Measurements from ENCODE around the gene ULK4. TPM values are rescaled to one million over a fixed set of nuclear protein-coding genes. Genes with fewer than 3 reads are reported as not detected.

Gene ULK4
- total and polyA plus RNA-seq, 2 donors (not counting 1 experiment from before 2014, with no cell fraction given), result 9.1 to 9.7 TPM

DNA sequence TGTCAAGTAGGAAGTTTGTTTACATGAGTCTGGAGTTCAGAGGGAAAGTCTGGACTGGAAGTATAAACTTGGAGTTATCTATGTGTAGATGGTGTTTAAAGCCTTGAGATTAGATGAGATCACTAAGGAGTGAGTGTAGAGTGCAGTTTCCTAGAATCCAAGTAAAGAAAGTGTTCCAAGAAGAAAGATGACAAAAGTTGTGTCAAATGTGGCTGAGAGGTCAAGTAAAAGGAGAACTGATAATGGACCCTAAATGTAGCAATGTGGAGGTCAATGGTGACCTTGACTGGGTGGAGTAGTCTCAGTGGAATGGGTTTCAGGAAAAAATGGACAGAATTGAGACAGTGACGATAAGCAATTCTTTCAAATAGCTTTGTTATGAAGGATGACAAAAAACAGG lies 39.9 kb upstream of the ULK4 start:
- Histone ChIP-seq H3K79me2 (ENCODE audit: control insufficient read depth, insufficient read depth, low read length) (no peaks in the 10 kb centered on the region), H3K36me3 (ENCODE audit: control insufficient read depth, insufficient read depth, low read length) (no peaks in the 10 kb centered on the region), H2AFZ (ENCODE audit: low read length) (no peak overlapping the region), H3K9ac (ENCODE audit: insufficient read depth, low read length) (no peak overlapping the region), H3K4me1 (ENCODE audit: control insufficient read depth, extremely low read depth, insufficient read depth, low read length) (no peaks in the 10 kb centered on the region), H3K9me3 (ENCODE audit: control insufficient read depth, insufficient read depth, low read depth, low read length) (no peaks in the 10 kb centered on the region), H3K4me3 (replicated peaks in 1 of 4; ENCODE audit: control extremely low read depth in 1 of 4, insufficient read depth in 1 of 4, low read depth in 3 of 4, low read length in 4 of 4) (no peak overlapping the region), H3K4me2 (ENCODE audit: extremely low read depth, insufficient read depth, low read length) (no peak overlapping the region), H3K27ac (ENCODE audit: insufficient read depth, low read length) (no peak overlapping the region), H4K20me1 (ENCODE audit: control insufficient read depth, extremely low read depth, insufficient read depth, low read length) (no peaks in the 10 kb centered on the region), H3K27me3 (ENCODE audit: control insufficient read depth, insufficient read depth, low read length) (no peaks in the 10 kb centered on the region)
- TF ChIP-seq, protein P1, sequence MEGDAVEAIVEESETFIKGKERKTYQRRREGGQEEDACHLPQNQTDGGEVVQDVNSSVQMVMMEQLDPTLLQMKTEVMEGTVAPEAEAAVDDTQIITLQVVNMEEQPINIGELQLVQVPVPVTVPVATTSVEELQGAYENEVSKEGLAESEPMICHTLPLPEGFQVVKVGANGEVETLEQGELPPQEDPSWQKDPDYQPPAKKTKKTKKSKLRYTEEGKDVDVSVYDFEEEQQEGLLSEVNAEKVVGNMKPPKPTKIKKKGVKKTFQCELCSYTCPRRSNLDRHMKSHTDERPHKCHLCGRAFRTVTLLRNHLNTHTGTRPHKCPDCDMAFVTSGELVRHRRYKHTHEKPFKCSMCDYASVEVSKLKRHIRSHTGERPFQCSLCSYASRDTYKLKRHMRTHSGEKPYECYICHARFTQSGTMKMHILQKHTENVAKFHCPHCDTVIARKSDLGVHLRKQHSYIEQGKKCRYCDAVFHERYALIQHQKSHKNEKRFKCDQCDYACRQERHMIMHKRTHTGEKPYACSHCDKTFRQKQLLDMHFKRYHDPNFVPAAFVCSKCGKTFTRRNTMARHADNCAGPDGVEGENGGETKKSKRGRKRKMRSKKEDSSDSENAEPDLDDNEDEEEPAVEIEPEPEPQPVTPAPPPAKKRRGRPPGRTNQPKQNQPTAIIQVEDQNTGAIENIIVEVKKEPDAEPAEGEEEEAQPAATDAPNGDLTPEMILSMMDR (conservative IDR thresholded peaks at IDR 0.05 in 1 of 2, IDR thresholded peaks at IDR 0.05 in 1 of 2; ENCODE audit: low read depth in 1 of 2, low read length in 2 of 2), result no peak
- no peak for TF ChIP-seq EZH2 (IDR thresholded peaks at IDR 0.05; ENCODE audit: low read length, missing control alignments)
- DNase-seq (ENCODE audit: low read depth in 2 of 2), result no peak

DNA sequence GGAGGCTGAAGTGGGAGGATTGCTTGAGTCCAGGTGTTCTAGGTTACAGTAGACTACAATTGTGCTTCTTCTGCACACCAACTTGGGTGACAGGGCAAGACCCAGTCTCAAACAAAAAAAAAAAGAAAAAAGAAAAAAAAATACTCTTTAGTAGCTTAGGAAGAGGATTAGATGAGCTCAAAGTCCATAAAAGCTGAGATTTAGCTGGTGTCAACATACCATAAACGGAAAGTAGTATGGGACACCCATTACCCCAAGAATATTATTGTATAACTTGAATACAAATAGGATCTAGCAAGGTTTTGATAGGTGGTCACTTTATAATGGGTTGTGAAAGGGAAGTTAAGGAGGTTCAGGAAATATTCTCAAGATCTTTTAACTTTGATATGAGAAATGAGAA lies 38.0 kb upstream of the ULK4 start:
- H3K4me3 ChIP-seq (replicated peaks in 1 of 4; ENCODE audit: control extremely low read depth in 1 of 4, insufficient read depth in 1 of 4, low read depth in 3 of 4, low read length in 4 of 4), result no peak overlapping the region
- no peak for TF ChIP-seq EZH2 (IDR thresholded peaks at IDR 0.05; ENCODE audit: low read length, missing control alignments)
- TF ChIP-seq, protein P1 (conservative IDR thresholded peaks at IDR 0.05 in 1 of 2, IDR thresholded peaks at IDR 0.05 in 1 of 2; ENCODE audit: low read depth in 1 of 2, low read length in 2 of 2), result no peak
- no peaks in the 10 kb centered on the region for H3K4me1 ChIP-seq (ENCODE audit: control insufficient read depth, extremely low read depth, insufficient read depth, low read length)
- no peaks in the 10 kb centered on the region for H4K20me1 ChIP-seq (ENCODE audit: control insufficient read depth, extremely low read depth, insufficient read depth, low read length)
- no peaks in the 10 kb centered on the region for H3K9me3 ChIP-seq (ENCODE audit: control insufficient read depth, insufficient read depth, low read depth, low read length)
- no peak overlapping the region for H3K9ac ChIP-seq (ENCODE audit: insufficient read depth, low read length)
- no peaks in the 10 kb centered on the region for H3K27me3 ChIP-seq (ENCODE audit: control insufficient read depth, insufficient read depth, low read length)
- H2AFZ ChIP-seq (ENCODE audit: low read length), result no peak overlapping the region
- H3K79me2 ChIP-seq (ENCODE audit: control insufficient read depth, insufficient read depth, low read length), result no peaks in the 10 kb centered on the region
- H3K27ac ChIP-seq (ENCODE audit: insufficient read depth, low read length), result no peak overlapping the region
- DNase-seq (ENCODE audit: low read depth in 2 of 2), result no peak
- no peak overlapping the region for H3K4me2 ChIP-seq (ENCODE audit: extremely low read depth, insufficient read depth, low read length)
- H3K36me3 ChIP-seq (ENCODE audit: control insufficient read depth, insufficient read depth, low read length), result no peaks in the 10 kb centered on the region

DNA sequence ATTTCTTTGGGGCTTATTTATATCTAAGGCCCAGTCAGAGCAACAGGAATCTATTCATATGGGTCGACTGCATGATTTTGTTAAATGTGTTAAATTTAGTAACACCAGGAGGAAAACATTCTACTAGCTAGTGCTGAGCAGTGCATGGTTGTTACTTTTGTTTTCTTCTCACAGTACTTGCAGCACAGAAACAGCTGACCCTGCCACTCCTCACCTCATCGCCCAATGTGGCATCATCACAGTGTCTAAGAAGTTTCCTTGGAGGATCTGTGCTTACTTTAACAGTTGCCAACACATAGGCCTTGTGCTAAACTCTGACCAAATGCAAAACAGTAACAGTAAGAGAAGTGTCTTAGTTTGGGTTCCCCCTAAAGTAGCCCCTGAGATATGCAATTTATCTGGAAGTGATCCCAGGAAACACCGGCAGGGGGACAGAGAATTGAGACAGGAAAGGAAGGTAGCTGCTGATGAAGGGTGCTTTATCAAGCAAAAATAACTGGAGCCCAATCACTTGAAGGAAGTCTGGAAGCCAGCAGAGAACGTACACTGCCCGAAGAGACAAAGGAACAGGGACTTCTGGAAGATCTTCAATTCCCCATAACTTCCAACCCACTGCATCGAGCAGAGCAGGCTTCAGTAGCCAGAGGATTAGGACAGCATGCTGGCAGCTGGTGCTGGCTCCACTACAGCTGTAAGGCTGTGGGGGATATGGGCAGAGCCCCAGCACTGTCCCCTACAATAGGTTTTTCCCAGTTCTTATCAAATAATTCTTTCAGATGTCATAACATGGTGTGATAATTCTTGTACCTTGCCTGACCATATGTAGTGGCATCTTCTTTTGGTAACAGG lies 36.0 kb upstream of the ULK4 start:
- Histone ChIP-seq H3K36me3 (ENCODE audit: control insufficient read depth, insufficient read depth, low read length) (no peaks in the 10 kb centered on the region), H3K79me2 (ENCODE audit: control insufficient read depth, insufficient read depth, low read length) (no peaks in the 10 kb centered on the region), H2AFZ (ENCODE audit: low read length) (peak overlapping the region; percentile 27), H3K9me3 (ENCODE audit: control insufficient read depth, insufficient read depth, low read depth, low read length) (no peaks in the 10 kb centered on the region), H4K20me1 (ENCODE audit: control insufficient read depth, extremely low read depth, insufficient read depth, low read length) (no peaks in the 10 kb centered on the region), H3K4me2 (ENCODE audit: extremely low read depth, insufficient read depth, low read length) (no peak overlapping the region), H3K4me1 (ENCODE audit: control insufficient read depth, extremely low read depth, insufficient read depth, low read length) (no peaks in the 10 kb centered on the region), H3K27me3 (ENCODE audit: control insufficient read depth, insufficient read depth, low read length) (no peaks in the 10 kb centered on the region), H3K4me3 (replicated peaks in 1 of 4; ENCODE audit: control extremely low read depth in 1 of 4, insufficient read depth in 1 of 4, low read depth in 3 of 4, low read length in 4 of 4) (no peak overlapping the region), H3K9ac (ENCODE audit: insufficient read depth, low read length) (no peak overlapping the region), H3K27ac (ENCODE audit: insufficient read depth, low read length) (no peak overlapping the region)
- TF ChIP-seq, protein P1 (conservative IDR thresholded peaks at IDR 0.05 in 1 of 2, IDR thresholded peaks at IDR 0.05 in 1 of 2; ENCODE audit: low read depth in 1 of 2, low read length in 2 of 2), result peak; percentile 48
- no peak for TF ChIP-seq EZH2 (IDR thresholded peaks at IDR 0.05; ENCODE audit: low read length, missing control alignments)
- DNase-seq (ENCODE audit: low read depth in 2 of 2), result peak in 1 of 2 donors; percentile 15
